ENCODE results near the gene IFI30. TPM values are rescaled to one million over a fixed set of nuclear protein-coding genes. Genes with fewer than 3 reads are reported as not detected.

Gene IFI30
- total and polyA plus RNA-seq, 8 donors: 7.3 to 986 (median 13.0) TPM

DNA sequence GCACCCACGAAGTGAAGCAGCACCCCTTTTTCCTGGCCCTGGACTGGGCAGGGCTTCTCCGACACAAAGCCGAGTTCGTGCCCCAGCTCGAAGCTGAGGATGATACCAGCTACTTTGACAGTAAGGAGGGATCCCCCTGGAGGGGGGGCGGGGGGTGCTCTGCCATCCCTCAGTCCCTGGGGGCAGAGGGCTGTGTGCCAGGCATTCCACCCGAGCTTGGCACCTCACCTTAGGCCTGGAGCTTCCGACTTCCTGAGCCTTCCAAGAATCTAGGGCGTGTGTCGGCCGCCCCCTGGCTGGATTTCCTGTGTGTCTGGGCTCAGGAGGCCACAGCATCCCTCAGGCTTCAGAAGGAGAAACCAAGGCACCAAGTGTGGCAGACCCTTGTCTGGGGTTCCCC lies 36.4 kb upstream of the IFI30 start:
- no peak for DNase-seq
- H3K27ac ChIP-seq: peak overlapping the region in 1 of 2 donors; percentile 23
- TF ChIP-seq, protein P1, sequence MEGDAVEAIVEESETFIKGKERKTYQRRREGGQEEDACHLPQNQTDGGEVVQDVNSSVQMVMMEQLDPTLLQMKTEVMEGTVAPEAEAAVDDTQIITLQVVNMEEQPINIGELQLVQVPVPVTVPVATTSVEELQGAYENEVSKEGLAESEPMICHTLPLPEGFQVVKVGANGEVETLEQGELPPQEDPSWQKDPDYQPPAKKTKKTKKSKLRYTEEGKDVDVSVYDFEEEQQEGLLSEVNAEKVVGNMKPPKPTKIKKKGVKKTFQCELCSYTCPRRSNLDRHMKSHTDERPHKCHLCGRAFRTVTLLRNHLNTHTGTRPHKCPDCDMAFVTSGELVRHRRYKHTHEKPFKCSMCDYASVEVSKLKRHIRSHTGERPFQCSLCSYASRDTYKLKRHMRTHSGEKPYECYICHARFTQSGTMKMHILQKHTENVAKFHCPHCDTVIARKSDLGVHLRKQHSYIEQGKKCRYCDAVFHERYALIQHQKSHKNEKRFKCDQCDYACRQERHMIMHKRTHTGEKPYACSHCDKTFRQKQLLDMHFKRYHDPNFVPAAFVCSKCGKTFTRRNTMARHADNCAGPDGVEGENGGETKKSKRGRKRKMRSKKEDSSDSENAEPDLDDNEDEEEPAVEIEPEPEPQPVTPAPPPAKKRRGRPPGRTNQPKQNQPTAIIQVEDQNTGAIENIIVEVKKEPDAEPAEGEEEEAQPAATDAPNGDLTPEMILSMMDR (IDR thresholded peaks at IDR 0.05): no peak
- no peak overlapping the region for H3K4me3 ChIP-seq
- no peaks in the 10 kb centered on the region for H3K9me3 ChIP-seq
- intact Hi-C loops (cut with DNase I): no loop called here
- H3K4me1 ChIP-seq: peaks cover 0 to 6% of the 10 kb centered on the region in 2 donors
- H3K27me3 ChIP-seq: no peaks in the 10 kb centered on the region
- no peak for ATAC-seq
- H3K36me3 ChIP-seq: peaks cover 0 to 97% of the 10 kb centered on the region in 2 donors

DNA sequence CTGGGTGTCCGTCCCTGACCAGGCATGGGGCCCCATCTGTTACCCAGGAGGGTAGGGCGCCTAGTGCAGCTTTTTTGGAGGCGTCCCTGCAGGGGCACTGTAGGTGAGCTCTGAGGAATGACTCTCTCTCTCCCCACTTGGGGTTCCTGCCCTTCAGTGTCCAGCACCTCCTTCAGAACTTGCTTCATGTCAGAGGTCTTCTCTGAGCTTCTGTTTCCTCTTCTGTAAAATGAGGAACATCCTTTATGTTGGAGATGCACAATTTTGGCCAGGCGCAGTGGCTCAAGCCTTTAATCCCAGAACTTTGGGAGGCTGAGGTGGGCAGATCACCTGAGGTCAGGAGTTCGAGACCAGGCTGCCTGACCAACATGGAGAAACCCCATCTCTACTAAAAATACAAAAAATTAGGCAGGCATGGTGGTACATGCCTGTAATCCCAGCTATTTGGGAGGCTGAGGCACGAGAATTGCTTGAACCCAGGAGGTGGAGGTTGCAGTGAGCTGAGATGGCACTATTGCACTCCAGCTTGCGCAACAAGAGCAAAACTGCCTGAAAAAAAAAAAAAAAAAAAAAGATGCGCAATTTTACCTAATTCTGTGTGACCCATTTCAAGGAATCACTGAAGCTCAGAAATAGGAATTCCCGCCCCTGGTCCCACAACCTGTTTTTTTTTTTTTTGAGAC lies 35.8 kb upstream of the IFI30 start:
- Histone ChIP-seq H3K27me3 (no peaks in the 10 kb centered on the region), H3K36me3 (peaks cover 0 to 97% of the 10 kb centered on the region in 2 donors), H3K9me3 (no peaks in the 10 kb centered on the region), H3K4me3 (no peak overlapping the region), H3K27ac (peak overlapping the region in 1 of 2 donors; percentile 23), H3K4me1 (peaks cover 0 to 6% of the 10 kb centered on the region in 2 donors)
- ATAC-seq (peak; percentile 18), DNase-seq (no peak)
- TF ChIP-seq, protein P1 (IDR thresholded peaks at IDR 0.05): no peak
- intact Hi-C loops (cut with DNase I): no loop called here

DNA sequence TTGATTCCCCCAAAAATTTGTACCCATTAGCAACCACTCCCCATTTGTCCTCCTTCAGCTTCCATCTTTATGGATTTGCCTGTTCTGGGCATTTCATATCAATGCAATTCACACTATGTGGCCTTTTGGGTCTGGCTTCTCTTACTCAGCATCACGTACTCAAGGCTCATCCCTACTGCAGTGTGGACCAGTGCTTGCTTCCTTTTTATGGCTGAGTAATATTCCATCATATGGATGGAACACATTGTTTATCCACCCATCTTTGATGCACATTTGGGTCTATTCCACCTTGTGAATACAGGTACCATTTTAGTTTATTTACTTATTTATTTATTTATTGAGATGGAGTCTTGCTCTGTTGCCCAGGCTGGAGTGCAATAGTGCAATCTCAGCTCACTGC lies 33.1 kb upstream of the IFI30 start:
- H3K4me3 ChIP-seq: no peak overlapping the region
- H3K4me1 ChIP-seq: peaks cover 0 to 6% of the 10 kb centered on the region in 2 donors
- TF ChIP-seq, protein P1 (IDR thresholded peaks at IDR 0.05): no peak
- no peak overlapping the region for H3K27ac ChIP-seq
- no peaks in the 10 kb centered on the region for H3K27me3 ChIP-seq
- DNase-seq (no peak), ATAC-seq (no peak)
- H3K9me3 ChIP-seq: no peaks in the 10 kb centered on the region
- peaks cover 0 to 97% of the 10 kb centered on the region in 2 donors for H3K36me3 ChIP-seq
- intact Hi-C loops (cut with DNase I): no loop called here

DNA sequence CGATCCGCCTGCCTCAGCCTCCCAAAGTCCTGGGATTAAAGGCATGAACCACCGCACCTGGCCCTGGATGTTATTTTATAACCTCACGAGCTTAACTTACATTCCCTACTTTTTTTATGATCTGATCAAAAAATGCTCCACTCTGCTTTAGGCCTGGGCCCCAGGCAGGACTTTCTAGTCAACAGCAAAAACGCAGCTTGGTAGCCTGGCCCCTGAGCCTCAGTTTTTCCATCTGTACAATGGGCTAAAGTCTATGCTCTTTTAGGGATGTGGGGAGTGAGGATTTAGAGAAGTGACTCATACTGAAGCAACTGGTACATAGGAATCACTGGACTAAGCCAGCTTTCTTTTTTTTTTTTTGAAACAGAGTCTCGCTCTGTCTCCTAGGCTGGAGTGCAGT lies 32.6 kb upstream of the IFI30 start:
- TF ChIP-seq, protein P1 (IDR thresholded peaks at IDR 0.05): no peak
- peaks cover 0 to 6% of the 10 kb centered on the region in 2 donors for H3K4me1 ChIP-seq
- H3K9me3 ChIP-seq: no peaks in the 10 kb centered on the region
- no peak overlapping the region for H3K27ac ChIP-seq
- DNase-seq (no peak), ATAC-seq (no peak)
- H3K4me3 ChIP-seq: no peak overlapping the region
- intact Hi-C loops (cut with DNase I): no loop called here
- H3K36me3 ChIP-seq: peaks cover 0 to 97% of the 10 kb centered on the region in 2 donors
- no peaks in the 10 kb centered on the region for H3K27me3 ChIP-seq

DNA sequence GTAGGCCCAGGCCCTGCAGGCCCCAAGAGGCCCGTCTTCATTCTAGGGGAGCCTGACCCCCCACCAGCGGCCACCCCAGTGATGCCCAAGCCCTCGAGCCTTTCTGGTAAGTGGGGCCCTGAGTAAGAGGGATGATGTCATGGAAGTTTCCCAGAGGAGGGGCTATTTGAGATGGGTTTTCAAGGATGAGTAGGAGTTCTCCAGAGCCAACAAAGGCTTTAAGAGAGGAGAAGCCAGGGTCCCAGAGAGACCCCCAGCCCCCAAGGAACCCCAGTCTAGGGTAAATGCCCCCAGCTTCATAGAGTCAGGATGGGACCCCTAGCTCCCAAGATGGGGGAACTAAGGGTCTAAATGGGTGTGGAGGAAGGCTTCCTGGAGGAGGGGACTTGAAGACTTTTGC lies 29.7 kb upstream of the IFI30 start:
- ATAC-seq: no peak
- Histone ChIP-seq H3K4me3 (no peak overlapping the region), H3K27me3 (no peaks in the 10 kb centered on the region), H3K4me1 (no peaks in the 10 kb centered on the region), H3K36me3 (peaks cover 0 to 97% of the 10 kb centered on the region in 2 donors), H3K9me3 (no peaks in the 10 kb centered on the region), H3K27ac (no peak overlapping the region)
- DNase-seq: no peak
- TF ChIP-seq, protein P1 (IDR thresholded peaks at IDR 0.05): no peak
- intact Hi-C loops (cut with DNase I): no loop called here

Measured in left lung (tissue), 10 donors.